K562 (cell line): Measurements from ENCODE around the gene RITA1. TPM values are rescaled to one million over a fixed set of nuclear protein-coding genes. Genes with fewer than 3 reads are reported as not detected.

Source experiments
- ATAC-seq: fragments of 200-7000 bp; cut with Tn5 transposase; 3 replicates; pipeline ENCODE4 v1.9.1; 2020; ENCODE audit warnings: moderate library complexity
- BruUV-seq: library from RNA; stranded (reverse); fragments of 400-500 nt; replicated peaks from 2 replicates; lab custom pipeline; 2021; lab: Mats Ljungman, UMichigan
- CTCF ChIA-PET: fragments of 300-600 bp; formaldehyde crosslinking; extraction: SDS; loops from one replicate; lab custom pipeline; 2021; ENCODE audit warnings: low intra/inter-chr PET ratio; lab: Yijun Ruan, JAX
- POLR2A ChIA-PET: fragments of 300-600, 350-650 bp; sonication (Branson Sonifier 250); formaldehyde crosslinking; extraction: SDS; loops from one replicate; lab custom pipeline; 2021; ENCODE audit warnings: antibody characterized with exemption, inconsistent platforms; lab: Yijun Ruan, JAX
- DNase-seq, 4 experiments: peaks; one replicate each; pipeline versions ENCODE4 v3.0.0 to v3.0.0-alpha.2; 2011 to 2018; ENCODE audit warnings: low spot score in 3 of 4, mixed read lengths in 3 of 4; ENCODE audit errors: extremely low read depth in 1 of 4
- FAIRE-seq: peaks from 2 replicates; lab custom pipeline; 2011; peaks lifted over from hg19 to GRCh38; lab: Jason Lieb, UNC
- H2AFZ ChIP-seq: 2 replicates; pipeline ENCODE4 v1.6.0; 2011; ENCODE audit warnings: low read depth, low read length, control low read depth, inconsistent platforms
- H3K27ac ChIP-seq: fragments of 200-600 bp; 3 replicates; pipeline ENCODE4 v1.8.0; 2011; ENCODE audit warnings: low read depth, mild to moderate bottlenecking, control low read depth, inconsistent platforms, low read length, moderate library complexity, mixed read lengths; ENCODE audit errors: extremely low read depth
- H3K27me3 ChIP-seq, 2 experiments: fragments of 300-600 bp in 1 of 2; 2 replicates in 1 of 2; 3 replicates in 1 of 2; pipeline versions ENCODE4 v1.6.0 to v1.8.0; 2011; ENCODE audit warnings: inconsistent platforms in 2 of 2, low read length in 2 of 2, mild to moderate bottlenecking in 1 of 2, mixed read lengths in 1 of 2, moderate library complexity in 1 of 2; ENCODE audit not compliant: control insufficient read depth in 2 of 2, insufficient read depth in 2 of 2
- H3K36me3 ChIP-seq: fragments of 300-600 bp; 3 replicates; pipeline ENCODE4 v1.8.0; 2011; ENCODE audit warnings: mild to moderate bottlenecking, low read length, inconsistent platforms; ENCODE audit not compliant: control insufficient read depth, insufficient read depth
- H3K4me1 ChIP-seq, 2 experiments: fragments of 200-600 bp in 1 of 2; replicated peaks in 1 of 2; 2 replicates in 1 of 2; 3 replicates in 1 of 2; pipeline versions ENCODE4 v1.5.1 to v1.8.0; 2011; ENCODE audit warnings: inconsistent platforms in 2 of 2, low read length in 2 of 2, mild to moderate bottlenecking in 1 of 2, mixed read lengths in 1 of 2, moderate library complexity in 1 of 2; ENCODE audit not compliant: control insufficient read depth in 2 of 2, insufficient read depth in 2 of 2
- H3K4me2 ChIP-seq: 2 replicates; pipeline ENCODE4 v1.6.1; 2011; ENCODE audit warnings: low read length, control low read depth, inconsistent platforms, mixed read lengths; ENCODE audit not compliant: insufficient read depth
- H3K4me3 ChIP-seq: fragments of 200-600 bp; sonication (generic), shearing (Covaris generic); 2 replicates; pipeline ENCODE4 v1.5.1; 2016; ENCODE audit warnings: control low read depth, inconsistent platforms
- H3K79me2 ChIP-seq: fragments of 200-600 bp; 3 replicates; pipeline ENCODE4 v1.8.0; 2011; ENCODE audit warnings: low read length, inconsistent platforms; ENCODE audit not compliant: control insufficient read depth, insufficient read depth
- H3K9ac ChIP-seq, 2 experiments: 2 replicates each; pipeline versions ENCODE4 v1.6.0 to v1.6.1; 2011; ENCODE audit warnings: low read depth in 2 of 2, low read length in 2 of 2, control low read depth in 1 of 2, inconsistent platforms in 1 of 2, mild to moderate bottlenecking in 1 of 2, mixed read lengths in 1 of 2; ENCODE audit not compliant: insufficient read depth in 1 of 2
- H3K9me1 ChIP-seq: one replicate; pipeline ENCODE4 v1.6.0; 2011; ENCODE audit warnings: inconsistent platforms, mild to moderate bottlenecking, low read length, moderate library complexity; ENCODE audit not compliant: control insufficient read depth, insufficient read depth
- H3K9me3 ChIP-seq: replicated peaks from 2 replicates; pipeline ENCODE4 v1.5.1; 2011; ENCODE audit warnings: low read depth, low read length, inconsistent platforms; ENCODE audit not compliant: control insufficient read depth, insufficient read depth
- H4K20me1 ChIP-seq: replicated peaks from 2 replicates; pipeline ENCODE4 v1.6.1; 2011; ENCODE audit warnings: low read length, inconsistent platforms, mixed read lengths; ENCODE audit not compliant: control insufficient read depth, insufficient read depth
- BDP1 ChIP-seq: IDR thresholded peaks from 3 replicates; pipeline ENCODE4 v1.6.1; 2011; ENCODE audit not compliant: insufficient read length, insufficient read depth
- CCAR2 ChIP-seq: fragments of 200-400 bp; formaldehyde crosslinking; IDR thresholded peaks from 2 replicates; pipeline ENCODE4 v1.6.1; 2017; ENCODE audit warnings: mild to moderate bottlenecking, low read depth, low read length
- ETS2 ChIP-seq: IDR thresholded peaks from 2 replicates; pipeline ENCODE4 v1.6.1; 2016; ENCODE audit warnings: borderline replicate concordance, missing genetic modification characterization, mild to moderate bottlenecking, moderate library complexity, missing compliant biosample characterization; ENCODE audit not compliant: poor library complexity, severe bottlenecking
- KAT8 ChIP-seq: fragments of 450-650 bp; IDR thresholded peaks from 2 replicates; pipeline ENCODE4 v1.6.1; 2016; ENCODE audit warnings: low read depth, mild to moderate bottlenecking
- KDM4B ChIP-seq, 2 experiments: fragments of 450-650 bp in 1 of 2; sonication (generic) in 1 of 2; IDR thresholded peaks; 2 replicates each; pipeline ENCODE4 v1.6.1; 2016 to 2017; ENCODE audit warnings: borderline replicate concordance in 2 of 2, antibody characterized with exemption in 1 of 2, low read depth in 1 of 2, mild to moderate bottlenecking in 1 of 2
- L3MBTL2 ChIP-seq: fragments of 450-650 bp; IDR thresholded peaks from 2 replicates; pipeline ENCODE4 v1.6.1; 2016; ENCODE audit warnings: mild to moderate bottlenecking, moderate library complexity
- PCBP1 ChIP-seq: fragments of 200-400 bp; formaldehyde crosslinking; IDR thresholded peaks from 2 replicates; pipeline ENCODE4 v1.6.1; 2018; ENCODE audit warnings: mild to moderate bottlenecking, low read depth, low read length; ENCODE audit not compliant: poor library complexity, severe bottlenecking
- ZBTB9 ChIP-seq: fragments of 450-650 bp; formaldehyde crosslinking; IDR thresholded peaks from 2 replicates; pipeline ENCODE4 v1.4.0; 2020; ENCODE audit warnings: mild to moderate bottlenecking, moderate library complexity
- ZFP36 ChIP-seq: fragments of 150-350 bp; IDR thresholded peaks from 2 replicates; pipeline ENCODE4 v1.6.1; 2018; ENCODE audit warnings: low read length, low read depth; ENCODE audit not compliant: partially characterized antibody
- ZNF12 ChIP-seq: sonication (generic); formaldehyde crosslinking; IDR thresholded peaks from 2 replicates; pipeline ENCODE4 v1.4.0; 2020; ENCODE audit warnings: mild to moderate bottlenecking, missing genetic modification reagents
- ZNF224 ChIP-seq: sonication (generic); formaldehyde crosslinking; IDR thresholded peaks from 2 replicates; pipeline ENCODE4 v1.8.0; 2022; ENCODE audit warnings: mild to moderate bottlenecking, missing genetic modification reagents
- ZNF253 ChIP-seq: fragments of 250-450 bp; sonication (Bioruptor Pico); conservative IDR thresholded peaks from 2 replicates; pipeline ENCODE4 v1.6.1; 2021; ENCODE audit warnings: mild to moderate bottlenecking
- ZNF444 ChIP-seq: fragments of 250-450 bp; sonication (Bioruptor Pico); IDR thresholded peaks from 2 replicates; pipeline ENCODE4 v1.4.0; 2020; ENCODE audit warnings: mild to moderate bottlenecking, moderate library complexity
- ZNF668 ChIP-seq: fragments of 250-450 bp; sonication (Bioruptor Pico); IDR thresholded peaks from 2 replicates; pipeline ENCODE4 v1.8.0; 2022; ENCODE audit warnings: mild to moderate bottlenecking, inconsistent platforms
- ZNF76 ChIP-seq: fragments of 250-450 bp; sonication (Bioruptor Pico); IDR thresholded peaks from 2 replicates; pipeline ENCODE4 v1.4.0; 2020; ENCODE audit warnings: mild to moderate bottlenecking, moderate library complexity, borderline replicate concordance
- ZNF766 ChIP-seq: fragments of 200-800 bp; sonication (Bioruptor generic); conservative IDR thresholded peaks from 2 replicates; pipeline ENCODE4 v1.6.1; 2016; ENCODE audit warnings: missing genetic modification characterization, missing compliant biosample characterization
- WGBS: fragments of 100-300 bp; shearing (Covaris generic); methylation state at CpG from one replicate; pipeline ENCODE4 v1.1.6; 2016; ENCODE audit warnings: low coverage, mixed read lengths; ENCODE audit not compliant: insufficient coverage; ENCODE audit errors: missing lambda C conversion rate; 5-methylcytosine and 5-hydroxymethylcytosine counted together
- in situ Hi-C: fragments of 300-500 bp; cut with MboI; formaldehyde crosslinking; loops from 4 replicates; pipeline ENCODE4 v1.15.0; 2018; ENCODE audit warnings: inconsistent platforms, mixed read lengths
- intact Hi-C: fragments of 100-400 bp; cut with micrococcal nuclease; formaldehyde crosslinking; loops from 2 replicates; pipeline ENCODE4 v1.14.2; 2022
- polyA plus RNA-seq, 8 experiments: library from polyadenylated mRNA; depleted of rRNA in 4 of 8; stranded (reverse) in 5 of 8; unstranded in 3 of 8; fragments of >200 nt; fragmentation: Nextera tagmentation in 2 of 8; fragmentation: Illumina TruSeq in 1 of 8; extraction: Ambion mirVana in 2 of 8; extraction: Trizol in 1 of 8; gene quantifications; 2 replicates each; pipeline versions ENCODE4 v1.2.1 to v1.2.3, GENCODE V29; 2011 to 2014; ENCODE audit warnings: inconsistent platforms in 1 of 8, missing spikeins in 1 of 8
- total RNA-seq, 7 experiments: library from RNA; depleted of rRNA in 6 of 7; stranded (reverse); fragments of >200 nt in 6 of 7; fragmentation: Illumina TruSeq in 2 of 7; extraction: Trizol in 2 of 7; gene quantifications; 2 replicates each; pipeline versions ENCODE4 v1.2.1 to v1.2.3, GENCODE V29; 2011 to 2021; ENCODE audit warnings: low replicate concordance in 1 of 7

The RITA1 gene
- total and polyA plus RNA-seq, 9 of the 15 experiments (the other 6 are each of a cell fraction or from before 2014, with no cell fraction given), result 2.8 to 40.4 (median 18.0) TPM

DNA sequence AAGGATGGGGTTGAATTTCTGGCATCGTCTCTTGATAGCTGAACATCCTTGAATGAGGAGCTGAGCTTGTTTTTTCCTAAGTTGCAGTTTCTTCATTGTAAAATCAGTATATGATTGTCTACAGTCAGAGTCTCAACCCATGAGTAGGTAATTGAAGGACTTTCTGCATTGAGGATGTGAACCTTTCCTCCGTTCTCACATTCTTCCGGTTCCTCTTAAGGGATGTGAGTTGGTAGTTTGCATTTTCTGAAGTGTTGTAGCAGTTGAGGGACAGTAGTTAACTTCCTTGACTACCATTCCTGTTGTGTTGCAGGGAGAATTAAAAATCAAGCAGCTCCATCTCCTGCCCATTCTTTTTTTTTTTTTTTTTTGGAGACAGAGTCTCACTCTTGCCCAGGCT is 54.9 kb downstream of the RITA1 start:
- POLR2A ChIA-PET, result interaction anchor here (0.7 to 3.4 kb wide), 2 partner anchors 17 to 113 kb away, joined by 3 to 25 read pairs; no protein-coding TSS in a partner anchor
- BruUV-seq, result no TSS peak
- intact Hi-C loops, result no loop called here

More for the DNA sequence above, 54.9 kb downstream of the RITA1 start:
- in situ Hi-C loops, result no loop called here
- H4K20me1 ChIP-seq, result no peaks in the 10 kb centered on the region
- no peak for ATAC-seq
- no peak overlapping the region for H3K27ac ChIP-seq
- TF ChIP-seq ZNF12 (no peak), ZNF224 (CRISPR knock-in tag) (no peak), KAT8 (no peak), PCBP1 (no peak), L3MBTL2 (no peak), ZNF444 (CRISPR knock-in tag) (no peak), BDP1 (no peak), ETS2 (tag) (no peak), ZNF668 (CRISPR knock-in tag) (no peak), CCAR2 (no peak), ZNF766 (CRISPR knock-in tag) (no peak), ZNF76 (CRISPR knock-in tag) (no peak), ZNF253 (CRISPR knock-in tag) (no peak), ZBTB9 (CRISPR knock-in tag) (no peak), KDM4B (IDR thresholded peaks at IDR 0.05; ENCODE audit: borderline replicate concordance in 2 of 2, low read depth in 1 of 2) (no peak), ZFP36 (no peak)
- no peaks in the 10 kb centered on the region for H3K79me2 ChIP-seq
- H3K9me1 ChIP-seq, result no peaks in the 10 kb centered on the region
- no peak for DNase-seq
- peaks cover 31% of the 10 kb centered on the region for H3K36me3 ChIP-seq
- H3K27me3 ChIP-seq, result no peaks in the 10 kb centered on the region
- H3K4me1 ChIP-seq, result peaks cover 33 to 39% of the 10 kb centered on the region in 2 experiments
- no peak for FAIRE-seq
- H3K4me2 ChIP-seq, result no peak overlapping the region
- H3K4me3 ChIP-seq, result no peak overlapping the region
- CTCF ChIA-PET, result no interaction called here
- H3K9ac ChIP-seq, result no peak overlapping the region
- H2AFZ ChIP-seq, result no peak overlapping the region
- H3K9me3 ChIP-seq, result no peaks in the 10 kb centered on the region
- 95% methylated on average over 3 of the region's 3 CpGs for WGBS
